Measurements from ENCODE around the gene GALNT14. TPM values are rescaled to one million over a fixed set of nuclear protein-coding genes. Genes with fewer than 3 reads are reported as not detected.
A peak's percentile ranks its signal among the peaks of the same experiment; 100 is the strongest.

Gene GALNT14
- total and polyA plus RNA-seq, 8 donors, result 0.93 to 15.6 (median 1.4) TPM; not detected in 3

DNA sequence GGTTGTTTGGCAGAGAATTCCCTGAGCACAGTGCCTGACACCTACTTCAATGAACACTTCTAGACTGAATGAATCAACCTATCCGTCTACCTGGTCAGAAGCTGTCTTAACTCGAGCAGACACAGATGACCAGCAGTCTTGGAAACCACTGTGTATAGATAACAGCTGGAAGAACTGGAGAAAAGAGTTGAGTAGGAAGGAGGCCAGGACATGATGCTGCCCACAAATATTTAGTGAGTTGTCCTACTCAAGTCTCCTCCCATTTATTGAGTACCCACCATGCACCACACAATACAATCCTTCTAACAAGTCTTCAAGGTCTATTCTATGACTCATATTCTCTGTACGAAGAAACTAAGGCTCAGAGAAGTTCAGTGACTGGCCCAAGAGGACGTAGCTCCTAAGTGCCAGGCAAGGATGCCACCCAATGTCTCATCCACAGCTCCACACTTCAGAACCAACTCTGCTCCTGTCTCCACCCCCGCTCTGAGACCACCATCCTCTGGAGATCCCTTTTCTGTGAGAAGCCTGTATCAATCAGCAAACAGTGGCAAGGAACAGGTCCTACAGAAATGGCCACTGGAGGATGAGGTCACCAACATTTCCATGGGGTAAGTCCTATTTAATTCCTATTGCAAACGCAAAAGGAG is 62.2 kb downstream of the GALNT14 start:
- Histone ChIP-seq H3K4me3 (no peak overlapping the region), H3K27ac (no peak overlapping the region), H3K27me3 (no peaks in the 10 kb centered on the region), H3K4me1 (no peaks in the 10 kb centered on the region), H3K36me3 (no peaks in the 10 kb centered on the region), H3K9me3 (no peaks in the 10 kb centered on the region)
- DNase-seq, result no peak
- TF ChIP-seq POLR2AphosphoS5 (IDR thresholded peaks at IDR 0.05) (no peak), EP300 (IDR thresholded peaks at IDR 0.05) (no peak), POLR2A (IDR thresholded peaks at IDR 0.05) (no peak)
- TF ChIP-seq, protein P1, sequence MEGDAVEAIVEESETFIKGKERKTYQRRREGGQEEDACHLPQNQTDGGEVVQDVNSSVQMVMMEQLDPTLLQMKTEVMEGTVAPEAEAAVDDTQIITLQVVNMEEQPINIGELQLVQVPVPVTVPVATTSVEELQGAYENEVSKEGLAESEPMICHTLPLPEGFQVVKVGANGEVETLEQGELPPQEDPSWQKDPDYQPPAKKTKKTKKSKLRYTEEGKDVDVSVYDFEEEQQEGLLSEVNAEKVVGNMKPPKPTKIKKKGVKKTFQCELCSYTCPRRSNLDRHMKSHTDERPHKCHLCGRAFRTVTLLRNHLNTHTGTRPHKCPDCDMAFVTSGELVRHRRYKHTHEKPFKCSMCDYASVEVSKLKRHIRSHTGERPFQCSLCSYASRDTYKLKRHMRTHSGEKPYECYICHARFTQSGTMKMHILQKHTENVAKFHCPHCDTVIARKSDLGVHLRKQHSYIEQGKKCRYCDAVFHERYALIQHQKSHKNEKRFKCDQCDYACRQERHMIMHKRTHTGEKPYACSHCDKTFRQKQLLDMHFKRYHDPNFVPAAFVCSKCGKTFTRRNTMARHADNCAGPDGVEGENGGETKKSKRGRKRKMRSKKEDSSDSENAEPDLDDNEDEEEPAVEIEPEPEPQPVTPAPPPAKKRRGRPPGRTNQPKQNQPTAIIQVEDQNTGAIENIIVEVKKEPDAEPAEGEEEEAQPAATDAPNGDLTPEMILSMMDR (IDR thresholded peaks at IDR 0.05), result no peak
- intact Hi-C loops (cut with DNase I; ENCODE audit: low total_unique reads), result no loop called here
- WGBS, 5 donors, result 75 to 85% (median 78%) methylated on average over 6 of the region's 6 CpGs

DNA sequence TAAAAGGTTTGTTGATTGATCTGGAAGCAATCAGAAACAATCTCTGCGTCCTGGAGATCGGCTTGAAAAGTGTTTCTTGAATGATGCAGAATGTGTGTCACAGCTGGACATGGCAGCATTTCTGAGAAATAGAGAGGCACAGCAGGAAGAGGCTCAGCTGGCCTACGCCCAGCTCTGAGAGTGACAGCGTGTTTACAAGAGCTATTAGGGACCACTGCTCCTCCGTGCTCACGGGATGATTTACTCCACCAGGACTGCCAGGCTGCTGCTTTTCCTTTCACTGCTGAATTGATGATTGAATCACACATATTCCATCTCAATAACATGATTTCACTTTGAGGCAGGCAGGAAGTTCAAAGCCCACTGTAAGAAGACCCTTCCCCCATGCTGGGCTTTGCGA is 62.8 kb downstream of the GALNT14 start:
- WGBS, 5 donors, result 50 to 61% (median 53%) methylated on average over 7 of the region's 7 CpGs
- no peak overlapping the region for H3K27ac ChIP-seq
- no peak overlapping the region for H3K4me3 ChIP-seq
- intact Hi-C loops (cut with DNase I; ENCODE audit: low total_unique reads), result no loop called here
- no peaks in the 10 kb centered on the region for H3K27me3 ChIP-seq
- DNase-seq, result peak in 1 of 2 donors; percentile 49
- no peaks in the 10 kb centered on the region for H3K4me1 ChIP-seq
- no peaks in the 10 kb centered on the region for H3K36me3 ChIP-seq
- TF ChIP-seq POLR2A (IDR thresholded peaks at IDR 0.05) (no peak), EP300 (IDR thresholded peaks at IDR 0.05) (no peak), POLR2AphosphoS5 (IDR thresholded peaks at IDR 0.05) (no peak)
- TF ChIP-seq, protein P1 (IDR thresholded peaks at IDR 0.05), result no peak
- no peaks in the 10 kb centered on the region for H3K9me3 ChIP-seq

DNA sequence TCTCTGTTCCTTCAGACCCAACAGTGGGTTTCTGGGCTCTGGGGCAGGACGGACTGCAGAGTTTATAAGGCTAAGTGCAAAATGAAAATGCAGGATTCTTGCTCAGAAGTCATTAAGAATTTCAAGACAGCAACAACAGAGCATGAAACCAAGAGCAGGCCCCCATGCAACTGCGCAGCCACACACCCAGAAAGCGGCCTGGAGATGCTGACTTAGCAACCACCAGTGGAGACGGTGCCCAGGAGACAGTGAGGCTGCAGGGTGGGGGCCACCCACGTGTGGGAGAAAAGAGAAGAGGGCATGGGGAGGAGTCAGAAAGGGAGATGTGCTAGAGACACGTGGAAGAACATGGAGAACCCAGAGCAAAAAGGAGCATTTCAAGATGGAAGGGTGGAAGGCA is 66.5 kb downstream of the GALNT14 start:
- WGBS, 5 donors, result 76 to 79% (median 77%) methylated on average over 6 of the region's 6 CpGs
- Histone ChIP-seq H3K4me3 (no peak overlapping the region), H3K9me3 (no peaks in the 10 kb centered on the region), H3K27ac (no peak overlapping the region), H3K4me1 (no peaks in the 10 kb centered on the region), H3K36me3 (no peaks in the 10 kb centered on the region), H3K27me3 (peaks cover 0 to under 1% (median 0%) of the 10 kb centered on the region in 3 donors)
- TF ChIP-seq POLR2A (IDR thresholded peaks at IDR 0.05) (no peak), EP300 (IDR thresholded peaks at IDR 0.05) (no peak)
- no peak for DNase-seq
- intact Hi-C loops (cut with DNase I; ENCODE audit: low total_unique reads), result no loop called here

DNA sequence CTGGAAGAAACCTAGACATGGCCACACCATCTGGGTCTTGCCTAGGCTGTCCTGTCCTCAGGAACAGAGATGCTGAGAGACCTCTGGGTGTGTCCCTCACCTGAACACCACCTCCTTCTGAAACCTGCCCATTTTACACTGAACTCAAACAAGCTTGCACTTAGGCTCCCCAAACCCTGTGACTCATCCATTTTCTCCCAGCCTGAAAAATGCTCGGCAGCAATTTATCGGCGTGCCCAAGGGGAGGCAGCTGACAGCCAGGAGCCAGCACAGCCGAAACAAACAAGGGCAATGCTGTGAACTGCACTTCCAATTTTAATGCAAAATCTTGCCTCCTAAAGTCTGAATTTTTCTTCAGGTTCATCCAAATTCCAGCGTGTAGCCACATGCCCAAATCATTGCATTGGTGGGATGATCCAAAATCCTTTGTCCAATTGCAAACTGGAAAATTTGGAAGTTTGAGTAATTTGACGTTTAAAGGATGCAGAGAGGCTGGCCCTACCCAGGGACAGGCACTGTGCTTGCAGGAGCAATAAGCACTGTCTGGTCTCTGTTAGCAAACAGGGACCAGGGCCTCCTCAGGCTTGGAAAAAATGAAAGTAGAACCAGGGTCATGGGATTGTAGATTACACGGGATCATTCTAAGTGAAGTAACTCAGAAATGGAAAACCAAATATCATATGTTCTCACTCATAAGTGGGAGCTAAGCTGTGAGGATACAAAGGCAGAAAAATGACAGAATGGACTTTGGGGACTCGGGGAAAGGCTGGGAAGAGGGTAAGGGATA is 67.7 kb downstream of the GALNT14 start:
- no peak overlapping the region for H3K4me3 ChIP-seq
- no peaks in the 10 kb centered on the region for H3K4me1 ChIP-seq
- H3K9me3 ChIP-seq, result no peaks in the 10 kb centered on the region
- WGBS, 5 donors, result 64 to 74% (median 68%) methylated on average over 8 of the region's 8 CpGs
- intact Hi-C loops (cut with DNase I; ENCODE audit: low total_unique reads), result no loop called here
- peaks cover 0 to 10% (median 0%) of the 10 kb centered on the region in 3 donors for H3K27me3 ChIP-seq
- no peak for TF ChIP-seq POLR2A (IDR thresholded peaks at IDR 0.05)
- TF ChIP-seq EP300 (IDR thresholded peaks at IDR 0.05), result no peak
- TF ChIP-seq POLR2AphosphoS5 (IDR thresholded peaks at IDR 0.05), result no peak
- TF ChIP-seq, protein P1 (IDR thresholded peaks at IDR 0.05), result no peak
- no peak overlapping the region for H3K27ac ChIP-seq
- H3K36me3 ChIP-seq, result no peaks in the 10 kb centered on the region
- DNase-seq, result no peak
